Measurements from ENCODE around the gene MED13L. TPM values are rescaled to one million over a fixed set of nuclear protein-coding genes. Genes with fewer than 3 reads are reported as not detected.
"Not testable (repeated sequence)": the region's sequence is repeated elsewhere in the genome, so short reads cannot be mapped to it uniquely, and the experiment has no call there.

MED13L gene
- total and polyA plus RNA-seq, 2 of the 8 experiments (the other 6 are each of a cell fraction or from before 2014, with no cell fraction given): 15.9 to 51.7 TPM

DNA sequence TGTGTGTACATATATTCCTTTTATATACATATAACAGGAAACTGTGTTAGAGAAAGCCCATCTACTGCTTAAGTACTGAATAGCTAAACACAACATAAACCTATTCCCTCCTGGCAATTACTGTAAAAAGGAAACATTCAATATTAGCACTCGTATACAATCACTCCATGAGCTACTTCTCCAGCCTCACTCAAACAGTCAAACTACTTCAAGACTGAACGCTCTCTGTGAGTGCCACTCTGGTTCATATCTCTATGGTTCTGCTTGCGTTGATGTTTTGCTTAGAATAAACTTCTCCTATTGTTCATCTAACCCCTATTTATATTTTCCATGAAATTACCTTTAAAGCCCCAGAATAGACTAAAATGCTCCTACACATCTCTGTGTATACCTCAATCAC is 243.7 kb downstream of the MED13L start (continued):
- no peak for TF ChIP-seq PHF8 (conservative IDR thresholded peaks at IDR 0.05; ENCODE audit: low read depth, low read length)
- no peak for TF ChIP-seq POLR2A (IDR thresholded peaks at IDR 0.05; ENCODE audit: control extremely low read depth in 1 of 2, low read depth in 2 of 2, low read length in 2 of 2)
- TF ChIP-seq EGR1 (IDR thresholded peaks at IDR 0.05; ENCODE audit: borderline replicate concordance, low read depth, low read length): no peak
- no peak for TF ChIP-seq YY1 (IDR thresholded peaks at IDR 0.05; ENCODE audit: low read depth, low read length)
- no peak for TF ChIP-seq EZH2 (IDR thresholded peaks at IDR 0.05; ENCODE audit: low read depth, low read length, severe bottlenecking)
- no peak for TF ChIP-seq CHD1 (IDR thresholded peaks at IDR 0.05; ENCODE audit: low read depth, low read length)
- TF ChIP-seq RAD21 (IDR thresholded peaks at IDR 0.05 in 1 of 2, conservative IDR thresholded peaks at IDR 0.05 in 1 of 2; ENCODE audit: low read depth in 2 of 2, low read length in 2 of 2): no peak
- TF ChIP-seq BRCA1 (IDR thresholded peaks at IDR 0.05; ENCODE audit: low read depth, low read length): no peak

DNA sequence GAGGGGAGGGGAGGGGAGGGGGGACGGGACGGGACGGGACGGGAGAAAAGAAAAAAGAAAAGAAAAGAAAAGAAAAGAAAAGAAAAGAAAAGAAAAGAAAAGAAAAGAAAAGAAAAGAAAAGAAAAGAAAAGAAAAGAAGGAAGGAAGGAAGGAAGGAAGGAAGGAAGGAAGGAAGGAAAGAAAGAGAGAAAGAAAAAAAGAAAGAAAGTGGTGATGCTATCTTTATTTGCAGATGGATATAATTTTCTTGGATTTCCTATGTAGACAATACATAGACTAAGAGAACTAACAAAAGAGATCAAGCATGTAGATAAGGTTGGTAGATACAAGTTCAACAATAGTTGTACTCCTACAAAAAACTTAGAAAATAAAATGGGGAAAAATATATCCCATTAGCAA is 245.9 kb downstream of the MED13L start:
- H4K91ac ChIP-seq (replicated peaks; ENCODE audit: insufficient read length, low read length); H3K4me1 ChIP-seq (replicated peaks in 1 of 4; ENCODE audit: control insufficient read depth in 3 of 4, insufficient read depth in 4 of 4, low read length in 3 of 4); H3K9ac ChIP-seq (replicated peaks in 1 of 4; ENCODE audit: extremely low read depth in 1 of 4, low read depth in 3 of 4, low read length in 3 of 4); H2BK12ac ChIP-seq (ENCODE audit: low read depth, low read length); H3K56ac ChIP-seq (replicated peaks; ENCODE audit: insufficient read length, low read depth, low read length); H3K79me1 ChIP-seq (ENCODE audit: low read depth, low read length); H3K9me3 ChIP-seq (ENCODE audit: insufficient read depth in 2 of 2, low read depth in 1 of 2, low read length in 1 of 2); H4K20me1 ChIP-seq (replicated peaks in 1 of 2; ENCODE audit: control insufficient read depth in 1 of 2, insufficient read depth in 2 of 2, low read length in 2 of 2); H3K4ac ChIP-seq (replicated peaks; ENCODE audit: insufficient read length, low read depth, low read length); H2BK15ac ChIP-seq (ENCODE audit: low read length); CTCF ChIA-PET (ENCODE audit: partially characterized antibody); H2BK120ac ChIP-seq (replicated peaks; ENCODE audit: low read depth, low read length); H3K18ac ChIP-seq (ENCODE audit: extremely low read depth, low read length); H2BK20ac ChIP-seq (ENCODE audit: low read length); H3K23ac ChIP-seq (ENCODE audit: insufficient read length); H2AFZ ChIP-seq (ENCODE audit: low read length); H3K27me3 ChIP-seq (replicated peaks in 1 of 4; ENCODE audit: control insufficient read depth in 3 of 4, extremely low read depth in 1 of 4, insufficient read depth in 3 of 4, low read length in 3 of 4); H4K8ac ChIP-seq (ENCODE audit: extremely low read depth, insufficient read depth, low read length); H3K23me2 ChIP-seq (ENCODE audit: low read depth, low read length); H3K79me2 ChIP-seq (ENCODE audit: control insufficient read depth in 1 of 2, insufficient read depth in 2 of 2, low read length in 2 of 2); H3K27ac ChIP-seq (ENCODE audit: low read depth, low read length); H2BK5ac ChIP-seq (ENCODE audit: low read depth, low read length); H3K14ac ChIP-seq (ENCODE audit: insufficient read length); H4K5ac ChIP-seq (ENCODE audit: insufficient read length, low read depth, low read length); FAIRE-seq; H3K36me3 ChIP-seq (ENCODE audit: control insufficient read depth in 2 of 4, insufficient read depth in 4 of 4, low read length in 3 of 4); H2AK5ac ChIP-seq (ENCODE audit: low read depth, low read length); POLR2A ChIA-PET (ENCODE audit: partially characterized antibody); H3K4me2 ChIP-seq (ENCODE audit: insufficient read depth in 1 of 2, low read depth in 2 of 2, low read length in 2 of 2); DNase-seq (ENCODE audit: low read depth in 1 of 2, low spot score in 2 of 2); H3K4me3 ChIP-seq (ENCODE audit: extremely low read depth in 1 of 4, insufficient read depth in 2 of 4, low read depth in 3 of 4, low read length in 4 of 4): not testable (repeated sequence)
- WGBS, 2 experiments (ENCODE audit: extremely low coverage in 1 of 2, insufficient coverage in 1 of 2, insufficient read length in 1 of 2, insufficient replicate concordance in 2 of 2, low coverage in 1 of 2, low lambda C conversion rate in 2 of 2, missing lambda C conversion rate in 1 of 2): no CpG with 5 or more reads among the region's 4 CpGs
